D721Med (cell line): ENCODE results near the gene PPP3CA.
A peak's percentile ranks its signal among the peaks of the same experiment; 100 is the strongest.

Experiments used
- DNase-seq: peaks from one replicate; pipeline ENCODE4 v3.0.0; 2011; ENCODE audit warnings: low spot score; ENCODE audit not compliant: insufficient read length
- FAIRE-seq: peaks from 2 replicates; lab custom pipeline; 2011; peaks lifted over from hg19 to GRCh38; lab: Jason Lieb, UNC
- TF ChIP-seq, protein P1 (sequence below): IDR thresholded peaks from 2 replicates; pipeline ENCODE4 v1.5.1; 2012; ENCODE audit warnings: mild to moderate bottlenecking, control low read depth; ENCODE audit not compliant: insufficient read depth; ENCODE audit errors: missing control alignments

Gene PPP3CA

DNA sequence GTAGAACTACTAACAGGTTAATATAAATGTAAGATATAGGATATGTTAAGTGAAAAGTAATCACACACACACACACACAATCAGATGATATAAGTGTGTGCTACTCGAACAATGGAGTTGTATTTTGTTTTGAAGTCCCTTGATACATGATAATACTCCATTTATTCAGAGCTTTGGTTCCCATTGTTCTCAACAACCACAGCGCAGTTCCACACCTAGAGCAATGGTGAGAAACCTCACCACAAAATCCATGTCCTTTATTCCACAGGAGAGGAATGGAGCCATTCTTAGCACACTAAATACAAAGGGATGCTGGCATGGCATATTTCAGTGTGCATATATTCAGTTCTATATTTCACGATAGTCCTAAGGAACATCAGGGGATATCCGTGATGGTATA lies 139.2 kb downstream of the PPP3CA start:
- DNase-seq (no peak), FAIRE-seq (no peak)
- TF ChIP-seq, protein P1, sequence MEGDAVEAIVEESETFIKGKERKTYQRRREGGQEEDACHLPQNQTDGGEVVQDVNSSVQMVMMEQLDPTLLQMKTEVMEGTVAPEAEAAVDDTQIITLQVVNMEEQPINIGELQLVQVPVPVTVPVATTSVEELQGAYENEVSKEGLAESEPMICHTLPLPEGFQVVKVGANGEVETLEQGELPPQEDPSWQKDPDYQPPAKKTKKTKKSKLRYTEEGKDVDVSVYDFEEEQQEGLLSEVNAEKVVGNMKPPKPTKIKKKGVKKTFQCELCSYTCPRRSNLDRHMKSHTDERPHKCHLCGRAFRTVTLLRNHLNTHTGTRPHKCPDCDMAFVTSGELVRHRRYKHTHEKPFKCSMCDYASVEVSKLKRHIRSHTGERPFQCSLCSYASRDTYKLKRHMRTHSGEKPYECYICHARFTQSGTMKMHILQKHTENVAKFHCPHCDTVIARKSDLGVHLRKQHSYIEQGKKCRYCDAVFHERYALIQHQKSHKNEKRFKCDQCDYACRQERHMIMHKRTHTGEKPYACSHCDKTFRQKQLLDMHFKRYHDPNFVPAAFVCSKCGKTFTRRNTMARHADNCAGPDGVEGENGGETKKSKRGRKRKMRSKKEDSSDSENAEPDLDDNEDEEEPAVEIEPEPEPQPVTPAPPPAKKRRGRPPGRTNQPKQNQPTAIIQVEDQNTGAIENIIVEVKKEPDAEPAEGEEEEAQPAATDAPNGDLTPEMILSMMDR, result no peak

DNA sequence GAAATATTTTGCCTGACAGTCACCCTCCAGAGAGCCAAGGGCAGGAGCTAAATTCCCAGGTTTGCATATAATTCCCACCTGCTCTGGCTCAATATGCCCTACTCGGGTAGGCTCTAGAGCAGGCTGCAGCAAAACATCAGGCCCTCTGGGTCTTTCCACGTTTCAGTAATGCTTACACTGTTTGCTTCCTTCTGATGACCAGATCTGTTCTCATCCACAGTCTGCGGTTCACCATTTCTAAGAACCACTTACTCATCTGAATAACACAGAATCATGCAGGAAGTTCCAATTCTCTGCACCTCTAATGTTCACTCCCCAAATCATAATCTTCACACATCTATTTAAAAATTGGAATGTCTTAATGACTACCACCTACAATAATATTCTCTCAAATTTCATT lies 141.4 kb downstream of the PPP3CA start:
- FAIRE-seq (no peak), DNase-seq (no peak)
- TF ChIP-seq, protein P1, result no peak

DNA sequence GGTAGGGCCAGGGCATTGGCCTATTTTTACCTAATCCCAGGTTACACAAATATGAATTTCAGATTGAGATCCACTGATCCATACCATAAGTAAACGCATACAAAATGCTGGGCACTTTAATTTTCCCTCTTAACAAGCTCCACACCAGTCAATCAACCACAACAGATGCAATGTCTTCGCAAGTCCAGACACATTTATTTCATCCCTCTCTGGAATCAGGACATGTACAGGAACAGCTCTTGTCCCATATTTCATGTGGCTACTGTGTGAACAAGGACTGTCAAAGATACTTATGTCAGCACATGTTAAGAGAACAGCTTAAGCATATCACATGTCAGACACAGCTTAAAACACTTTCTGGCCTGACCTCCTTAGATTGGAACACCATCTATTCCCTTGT lies 145.9 kb downstream of the PPP3CA start:
- peak; percentile 95 for FAIRE-seq
- TF ChIP-seq, protein P1, result no peak
- no peak for DNase-seq

GRCh38 chr4:101200561-101200960 lies 146.8 kb downstream of the PPP3CA start:
- FAIRE-seq, result no peak
- TF ChIP-seq, protein P1, result no peak
- no peak for DNase-seq

DNA sequence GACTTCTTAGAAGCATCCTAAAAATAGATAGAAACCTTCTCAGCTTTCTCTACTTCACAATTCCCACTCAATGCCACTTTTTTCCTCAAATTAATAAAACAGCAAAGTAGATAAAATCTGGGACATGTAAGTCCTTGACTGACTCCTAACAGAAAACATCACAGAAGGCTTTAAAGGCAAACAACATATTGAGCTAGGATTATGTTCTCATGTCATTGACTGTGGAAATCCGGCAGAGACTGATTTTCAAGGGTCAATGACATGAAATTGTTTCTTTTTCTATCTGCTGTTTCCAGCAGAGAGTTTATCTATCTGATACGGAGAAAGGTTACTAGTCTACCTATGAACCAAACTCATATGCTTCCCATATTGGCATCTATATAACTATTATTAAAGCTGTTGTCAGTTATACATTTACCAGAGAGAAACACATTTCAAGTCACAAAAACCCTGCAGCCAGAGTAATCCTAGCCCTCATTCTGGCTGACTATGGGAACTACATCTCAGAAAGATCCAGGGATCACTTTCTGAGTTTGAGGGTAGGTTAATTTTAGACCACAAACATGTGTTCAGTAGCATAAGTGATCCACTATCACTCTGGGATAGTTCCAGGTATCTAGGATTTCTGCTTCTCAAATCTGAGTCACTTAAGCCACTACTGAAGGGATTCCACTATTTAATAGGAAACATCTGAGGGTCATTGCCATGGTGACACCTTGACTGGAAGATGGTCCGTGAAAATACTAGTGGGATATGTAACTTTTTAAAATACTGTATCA lies 147.6 kb downstream of the PPP3CA start:
- FAIRE-seq (peak; percentile 95), DNase-seq (no peak)
- TF ChIP-seq, protein P1, result no peak

DNA sequence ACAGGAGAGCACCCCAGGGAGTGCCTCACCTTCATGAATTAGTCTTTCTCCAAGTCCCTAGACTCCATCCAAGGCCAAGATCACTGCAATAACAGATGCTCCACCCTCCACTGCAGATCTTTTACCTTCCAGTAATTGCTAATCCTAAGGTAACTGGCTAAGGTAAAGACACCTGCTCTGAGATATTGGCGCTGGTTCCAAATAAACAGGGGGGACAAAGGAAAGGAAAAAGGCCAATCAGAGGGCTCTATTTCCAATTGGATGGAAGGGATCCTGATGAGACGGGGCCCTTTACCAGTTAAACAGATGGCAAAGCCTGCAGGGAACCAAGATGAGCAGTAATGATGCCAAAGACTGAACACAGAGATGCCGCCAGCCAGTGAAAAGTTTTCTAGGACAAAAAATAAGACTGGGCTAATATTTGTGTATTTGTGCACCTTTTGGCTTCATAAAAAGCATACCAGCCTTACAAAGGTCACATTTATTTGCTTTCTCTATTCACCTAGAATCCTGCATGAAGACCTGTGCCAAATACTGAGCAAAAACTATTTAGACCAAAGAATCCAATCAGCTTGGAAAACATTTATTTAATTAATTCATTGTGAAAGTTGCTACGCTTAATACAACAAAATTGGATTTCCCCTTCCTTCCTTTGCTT lies 148.5 kb downstream of the PPP3CA start:
- TF ChIP-seq, protein P1, result no peak
- no peak for DNase-seq
- FAIRE-seq, result peak; percentile 32

DNA sequence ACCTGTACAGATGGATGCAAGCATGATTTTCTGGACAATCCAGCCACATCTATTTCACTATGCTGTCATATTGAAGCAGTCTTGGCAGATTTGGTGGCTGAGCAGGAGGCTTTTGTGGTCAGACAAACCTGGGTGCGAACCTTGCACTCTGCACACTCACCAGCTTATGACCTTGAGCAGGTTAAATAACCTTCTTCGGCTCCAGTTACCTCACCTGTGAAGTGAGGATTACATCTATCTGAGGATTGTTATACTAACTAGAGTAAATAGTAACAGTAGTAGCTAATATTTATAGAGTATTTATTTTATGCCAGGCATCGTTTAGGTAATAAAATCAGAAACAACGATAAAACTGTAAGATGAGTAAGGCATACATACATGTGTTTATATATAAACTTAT lies 150.0 kb downstream of the PPP3CA start:
- FAIRE-seq (no peak), DNase-seq (no peak)
- TF ChIP-seq, protein P1, result no peak
